ENCODE results near the gene PARD6G. TPM values are rescaled to one million over a fixed set of nuclear protein-coding genes. Genes with fewer than 3 reads are reported as not detected.

Gene PARD6G
- total and polyA plus RNA-seq, 9 of the 15 experiments (the other 6 are each of a cell fraction or from before 2014, with no cell fraction given) = 0.03 to 1.2 (median 0.26) TPM

DNA sequence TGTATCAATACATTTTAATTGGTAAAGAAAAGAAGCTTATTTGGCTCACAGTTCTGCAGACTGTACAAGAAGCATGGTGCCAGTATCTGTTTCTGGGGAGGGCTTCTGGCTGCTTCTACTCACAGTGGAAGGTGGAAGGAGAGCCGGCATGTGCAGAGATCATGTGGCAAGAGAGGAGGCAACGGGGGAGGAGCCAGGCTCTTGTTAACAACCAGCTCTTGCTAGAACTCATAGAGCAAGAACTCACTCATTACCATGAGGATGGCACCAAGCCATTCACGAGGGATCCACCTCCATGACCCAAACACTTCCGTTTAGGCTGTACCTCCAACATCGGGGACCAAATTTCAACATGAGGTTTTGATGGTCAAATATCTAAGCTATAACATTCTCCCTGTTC lies 7.5 kb downstream of the PARD6G start:
- FAIRE-seq (no peak), DNase-seq (ENCODE audit: extremely low read depth in 1 of 4, low spot score in 3 of 4) (no peak), ATAC-seq (no peak)
- no peak overlapping the region for H3K4me3 ChIP-seq
- H3K4me1 ChIP-seq (replicated peaks in 1 of 2; ENCODE audit: control insufficient read depth in 2 of 2, insufficient read depth in 2 of 2, low read length in 2 of 2) = no peaks in the 10 kb centered on the region; a peak in 1 of 5 replicates
- in situ Hi-C loops (cut with MboI) (no loop called here), intact Hi-C loops (cut with micrococcal nuclease) (no loop called here)
- H3K4me2 ChIP-seq (ENCODE audit: insufficient read depth, low read length) = no peak overlapping the region
- no peaks in the 10 kb centered on the region for H3K9me1 ChIP-seq (ENCODE audit: control insufficient read depth, insufficient read depth, low read length)
- no peaks in the 10 kb centered on the region for H3K79me2 ChIP-seq (ENCODE audit: control insufficient read depth, insufficient read depth, low read length)
- no peak overlapping the region for H2AFZ ChIP-seq (ENCODE audit: low read depth, low read length)
- BruUV-seq (replicated peaks) = no TSS peak
- no peaks in the 10 kb centered on the region for H3K36me3 ChIP-seq (ENCODE audit: control insufficient read depth, insufficient read depth, low read length)
- H4K20me1 ChIP-seq (replicated peaks; ENCODE audit: control insufficient read depth, insufficient read depth, low read length) = no peaks in the 10 kb centered on the region
- TF ChIP-seq SMARCA5 (IDR thresholded peaks at IDR 0.05) (no peak), HEY1 (CRISPR knock-in tag; IDR thresholded peaks at IDR 0.05; ENCODE audit: borderline replicate concordance) (no peak), ETV5 (CRISPR knock-in tag; IDR thresholded peaks at IDR 0.05; ENCODE audit: low read depth) (no peak), BDP1 (IDR thresholded peaks at IDR 0.05; ENCODE audit: insufficient read depth, insufficient read length) (no peak), RBM14 (IDR thresholded peaks at IDR 0.05; ENCODE audit: borderline replicate concordance, insufficient read depth, low read depth, low read length) (no peak), EHMT2 (IDR thresholded peaks at IDR 0.05) (no peak)
- TF ChIP-seq, protein P1, sequence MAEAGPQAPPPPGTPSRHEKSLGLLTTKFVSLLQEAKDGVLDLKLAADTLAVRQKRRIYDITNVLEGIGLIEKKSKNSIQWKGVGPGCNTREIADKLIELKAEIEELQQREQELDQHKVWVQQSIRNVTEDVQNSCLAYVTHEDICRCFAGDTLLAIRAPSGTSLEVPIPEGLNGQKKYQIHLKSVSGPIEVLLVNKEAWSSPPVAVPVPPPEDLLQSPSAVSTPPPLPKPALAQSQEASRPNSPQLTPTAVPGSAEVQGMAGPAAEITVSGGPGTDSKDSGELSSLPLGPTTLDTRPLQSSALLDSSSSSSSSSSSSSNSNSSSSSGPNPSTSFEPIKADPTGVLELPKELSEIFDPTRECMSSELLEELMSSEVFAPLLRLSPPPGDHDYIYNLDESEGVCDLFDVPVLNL (CRISPR knock-in tag; IDR thresholded peaks at IDR 0.05; ENCODE audit: low read depth) = no peak
- ChIA-PET POLR2A (interaction anchor here (0.6 kb wide), 1 partner anchor 62 kb away, joined by 3 read pairs; no protein-coding TSS in a partner anchor), CTCF (ENCODE audit: low intra/inter-chr PET ratio) (no interaction called here)
- WGBS (ENCODE audit: insufficient coverage, low coverage, missing lambda C conversion rate) = 0% methylated on average over 3 of the region's 5 CpGs
- H3K27me3 ChIP-seq (ENCODE audit: control insufficient read depth in 2 of 2, insufficient read depth in 2 of 2, low read length in 2 of 2) = peaks cover 2 to 25% of the 10 kb centered on the region in 2 experiments; a peak in 4 of 5 replicates
- H3K9ac ChIP-seq (ENCODE audit: insufficient read depth in 1 of 2, low read depth in 2 of 2, low read length in 2 of 2) = no peak overlapping the region
- no peak overlapping the region for H3K27ac ChIP-seq (ENCODE audit: extremely low read depth, low read depth, low read length)
- no peaks in the 10 kb centered on the region for H3K9me3 ChIP-seq (replicated peaks; ENCODE audit: control insufficient read depth, insufficient read depth, low read depth, low read length)
